ENCODE results near the gene NOX5. TPM values are rescaled to one million over a fixed set of nuclear protein-coding genes. Genes with fewer than 3 reads are reported as not detected.

NOX5 gene
- total and polyA plus RNA-seq, 10 of the 15 experiments (the other 5 are each of a cell fraction or from before 2014, with no cell fraction given) = not detected

GRCh38 chr15:69074001-69074842 is 59.7 kb downstream of the NOX5 start:
- no peak overlapping the region for H3K27ac ChIP-seq (ENCODE audit: control insufficient read depth, insufficient read depth)
- H2AFZ ChIP-seq (ENCODE audit: control insufficient read depth, low read depth, low read length) = no peak overlapping the region
- in situ Hi-C loops (cut with MboI) (no loop called here), intact Hi-C loops (cut with micrococcal nuclease; ENCODE audit: unreplicated experiment) (no loop called here)
- ChIA-PET CTCF (no interaction called here), SMC1A (ENCODE audit: uncharacterized antibody, unreplicated experiment) (no interaction called here), POLR2A (no interaction called here), RAD21 (ENCODE audit: unreplicated experiment) (no interaction called here)
- no peaks in the 10 kb centered on the region for H3K79me2 ChIP-seq (ENCODE audit: control insufficient read depth, insufficient read depth, low read length)
- H3K4me3 ChIP-seq = no peak overlapping the region
- H3K4me2 ChIP-seq (ENCODE audit: control insufficient read depth, insufficient read depth) = peak overlapping the region; percentile 2; the same call in 1 of the 2 replicates
- H3K9me3 ChIP-seq (replicated peaks; ENCODE audit: control insufficient read depth, insufficient read depth, low read length) = no peaks in the 10 kb centered on the region
- DNase-seq (ENCODE audit: low read depth, low spot score) = no peak
- H3K9ac ChIP-seq (ENCODE audit: control insufficient read depth, insufficient read depth, low read length) = no peak overlapping the region
- H3K4me1 ChIP-seq (ENCODE audit: control insufficient read depth, insufficient read depth, low read length) = no peaks in the 10 kb centered on the region
- H3K27me3 ChIP-seq (replicated peaks in 1 of 2; ENCODE audit: control insufficient read depth in 2 of 2, insufficient read depth in 2 of 2, low read length in 1 of 2) = peaks cover 2 to 3% of the 10 kb centered on the region in 2 experiments; a peak in 3 of 4 replicates
- no TSS peak for BruUV-seq (replicated peaks)
- WGBS (ENCODE audit: insufficient coverage, insufficient replicate concordance, low lambda C conversion rate, missing lambda C conversion rate) = 27% methylated on average over 45 of the region's 45 CpGs
- H4K20me1 ChIP-seq (ENCODE audit: control insufficient read depth, insufficient read depth) = no peaks in the 10 kb centered on the region
- FAIRE-seq = no peak
- H3K36me3 ChIP-seq (ENCODE audit: control insufficient read depth in 2 of 2, insufficient read depth in 2 of 2, low read length in 1 of 2) = no peaks in the 10 kb centered on the region
- peak; percentile 72 for ATAC-seq
- TF ChIP-seq REST (IDR thresholded peaks at IDR 0.05; ENCODE audit: low read depth, low read length) (no peak), SPI1 (IDR thresholded peaks at IDR 0.05; ENCODE audit: borderline replicate concordance, insufficient read depth, low read depth, low read length) (no peak), BACH1 (IDR thresholded peaks at IDR 0.05; ENCODE audit: borderline replicate concordance) (no peak), FOS (IDR thresholded peaks at IDR 0.05; ENCODE audit: borderline replicate concordance, extremely low read depth, insufficient read length) (no peak), GABPA (IDR thresholded peaks at IDR 0.05; ENCODE audit: low read depth) (no peak), SUPT20H (IDR thresholded peaks at IDR 0.05; ENCODE audit: borderline replicate concordance, control insufficient read depth, low read depth, low read length) (no peak), TARDBP (IDR thresholded peaks at IDR 0.05; ENCODE audit: borderline replicate concordance) (no peak), SMARCA5 (IDR thresholded peaks at IDR 0.05) (no peak), ELK1 (IDR thresholded peaks at IDR 0.05; ENCODE audit: low read depth, low read length) (no peak), JUND (IDR thresholded peaks at IDR 0.05; ENCODE audit: low read depth, low read length) (no peak), ATF2 (IDR thresholded peaks at IDR 0.05; ENCODE audit: low read length) (no peak), ZZZ3 (IDR thresholded peaks at IDR 0.05; ENCODE audit: control insufficient read depth, insufficient read length, low read depth) (no peak), ZSCAN29 (IDR thresholded peaks at IDR 0.05) (no peak), BHLHE40 (IDR thresholded peaks at IDR 0.05; ENCODE audit: borderline replicate concordance in 1 of 2, low read depth in 2 of 2, low read length in 1 of 2) (no peak), SKIL (IDR thresholded peaks at IDR 0.05; ENCODE audit: low read depth, poor library complexity, severe bottlenecking) (no peak)
